ENCODE measurements around the gene LRRC10B.

Gene LRRC10B

DNA sequence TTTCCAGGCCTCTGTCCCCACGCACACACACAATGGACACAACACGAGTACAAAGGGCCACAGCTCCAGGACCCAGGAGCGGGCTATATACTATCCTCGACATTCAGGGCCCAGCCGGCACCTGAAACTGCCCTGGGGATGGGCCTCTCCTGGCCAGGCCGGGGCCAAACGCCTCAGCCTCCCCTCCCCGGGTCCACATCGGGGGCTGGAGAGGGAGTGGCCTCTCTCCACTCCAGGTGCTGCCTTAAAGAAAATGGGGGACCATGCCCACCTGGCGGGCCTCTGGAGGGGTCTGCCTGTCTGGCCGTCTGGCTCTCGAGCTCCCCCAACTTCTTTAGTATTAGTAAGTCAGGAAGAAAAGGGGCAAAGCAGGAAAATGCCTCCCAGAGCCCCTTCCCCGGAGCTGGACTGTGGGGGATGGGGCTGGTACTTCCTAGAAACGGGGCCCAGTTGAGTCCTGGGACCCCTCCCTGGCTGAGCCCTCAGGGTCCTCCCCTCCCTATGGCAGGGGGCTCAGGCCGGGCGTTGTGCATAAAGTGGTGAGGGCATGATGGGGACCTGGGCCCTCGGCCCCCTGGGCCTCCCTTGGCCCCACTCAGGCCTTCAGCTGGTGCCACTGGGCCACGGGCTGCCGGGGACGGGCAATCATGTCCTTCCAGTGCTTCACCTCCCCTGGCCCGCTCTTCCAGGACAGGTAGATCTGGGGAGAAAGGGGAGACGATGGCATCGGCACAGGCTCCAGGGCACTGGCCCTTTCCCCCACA lies 9.7 kb downstream of the LRRC10B start:
- H3K27me3 ChIP-seq (ENCODE audit: low read depth): peaks cover 60% of the 10 kb centered on the region
- DNase-seq (ENCODE audit: low spot score in 2 of 2): no peak
- in situ Hi-C loops (cut with MboI; ENCODE audit: low sequenced_read_pairs): no loop called here

GRCh38 chr11:61522881-61523280 lies 14.3 kb downstream of the LRRC10B start:
- in situ Hi-C loops (cut with MboI; ENCODE audit: low sequenced_read_pairs): loop anchor here (5.0 kb wide), 1 partner anchor 46 kb away; no protein-coding TSS in a partner anchor
- Histone ChIP-seq H3K36me3 (replicated peaks) (no peaks in the 10 kb centered on the region), H3K9me3 (no peaks in the 10 kb centered on the region), H3K4me3 (no peak overlapping the region), H3K27me3 (ENCODE audit: low read depth) (peaks cover 83% of the 10 kb centered on the region), H3K4me1 (no peaks in the 10 kb centered on the region)
- no peak for DNase-seq (ENCODE audit: low spot score in 2 of 2)

More for the DNA sequence above, 9.7 kb downstream of the LRRC10B start:
- no peaks in the 10 kb centered on the region for H3K36me3 ChIP-seq (replicated peaks)
- no peak overlapping the region for H3K4me3 ChIP-seq
- H3K4me1 ChIP-seq: no peaks in the 10 kb centered on the region
- no peaks in the 10 kb centered on the region for H3K9me3 ChIP-seq

DNA sequence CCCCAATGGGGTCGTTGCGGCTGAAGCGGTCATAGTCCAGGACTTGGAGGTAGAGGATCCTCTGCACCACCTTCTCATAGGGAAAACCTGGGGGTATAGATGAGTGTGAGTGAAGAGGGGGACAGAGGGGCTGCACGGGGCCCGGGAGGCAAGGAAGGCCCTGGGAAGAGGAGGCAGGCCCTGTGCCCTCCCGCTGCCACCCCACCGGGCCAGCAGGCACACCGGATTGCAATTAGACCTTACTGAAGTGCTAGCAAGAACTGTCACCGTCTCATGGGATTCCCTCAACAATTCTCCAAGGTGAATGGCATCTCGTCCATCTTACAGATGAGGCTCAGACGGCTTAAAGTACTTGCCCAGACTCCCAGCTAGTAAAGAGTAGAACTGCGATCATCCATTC lies 15.9 kb downstream of the LRRC10B start:
- H3K27me3 ChIP-seq (ENCODE audit: low read depth): peaks cover 91% of the 10 kb centered on the region
- in situ Hi-C loops (cut with MboI; ENCODE audit: low sequenced_read_pairs): loop anchor here (5.0 kb wide), 1 partner anchor 47 kb away; no protein-coding TSS in a partner anchor
- H3K36me3 ChIP-seq (replicated peaks): no peaks in the 10 kb centered on the region
- H3K4me3 ChIP-seq: no peak overlapping the region
- H3K4me1 ChIP-seq: no peaks in the 10 kb centered on the region
- H3K9me3 ChIP-seq: no peaks in the 10 kb centered on the region
- DNase-seq (ENCODE audit: low spot score in 2 of 2): no peak

DNA sequence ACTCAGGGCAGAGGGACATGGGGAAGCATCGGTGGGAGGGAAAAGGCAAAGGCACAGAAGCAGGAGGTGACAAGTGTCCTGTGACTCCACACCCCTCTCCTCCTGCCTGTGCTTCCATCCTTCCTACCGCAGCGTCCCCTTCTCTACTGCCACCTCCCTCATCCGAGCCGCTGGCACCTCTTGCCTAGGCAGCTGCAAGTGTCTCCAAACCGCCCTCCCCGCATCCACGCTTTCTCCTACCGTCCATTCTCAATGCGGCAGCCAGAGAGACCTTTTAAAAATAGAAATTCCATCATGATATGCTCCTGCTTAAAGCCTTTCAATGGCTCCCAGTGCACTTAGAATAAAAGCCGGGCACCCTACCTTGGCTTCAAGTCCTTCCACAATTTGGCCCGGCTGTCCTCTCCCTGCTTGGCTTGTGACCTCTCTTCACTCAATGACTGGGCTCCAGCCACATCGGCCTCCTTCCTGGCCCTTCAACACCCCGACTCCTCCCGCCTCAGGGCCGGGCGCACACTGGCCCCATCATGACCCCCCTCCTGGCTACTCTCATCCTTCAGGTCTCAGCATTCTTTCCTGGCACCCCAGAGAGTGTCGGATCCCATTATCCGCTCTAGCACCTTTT lies 16.5 kb downstream of the LRRC10B start:
- no peaks in the 10 kb centered on the region for H3K9me3 ChIP-seq
- H3K36me3 ChIP-seq (replicated peaks): no peaks in the 10 kb centered on the region
- H3K27me3 ChIP-seq (ENCODE audit: low read depth): peaks cover 94% of the 10 kb centered on the region
- no peak overlapping the region for H3K4me3 ChIP-seq
- in situ Hi-C loops (cut with MboI; ENCODE audit: low sequenced_read_pairs): loop anchor here (5.0 kb wide), 1 partner anchor 48 kb away; no protein-coding TSS in a partner anchor
- DNase-seq (ENCODE audit: low spot score in 2 of 2): no peak
- no peaks in the 10 kb centered on the region for H3K4me1 ChIP-seq

- no peak for DNase-seq (ENCODE audit: low spot score in 2 of 2)
- H3K4me3 ChIP-seq: no peak overlapping the region
- H3K36me3 ChIP-seq (replicated peaks): no peaks in the 10 kb centered on the region
- peaks cover 91% of the 10 kb centered on the region for H3K27me3 ChIP-seq (ENCODE audit: low read depth)
- in situ Hi-C loops (cut with MboI; ENCODE audit: low sequenced_read_pairs): no loop called here
- H3K9me3 ChIP-seq: no peaks in the 10 kb centered on the region
- H3K4me1 ChIP-seq: no peaks in the 10 kb centered on the region
Measured at GRCh38 chr11:61526229-61526628, 17.7 kb downstream of the LRRC10B start.

DNA sequence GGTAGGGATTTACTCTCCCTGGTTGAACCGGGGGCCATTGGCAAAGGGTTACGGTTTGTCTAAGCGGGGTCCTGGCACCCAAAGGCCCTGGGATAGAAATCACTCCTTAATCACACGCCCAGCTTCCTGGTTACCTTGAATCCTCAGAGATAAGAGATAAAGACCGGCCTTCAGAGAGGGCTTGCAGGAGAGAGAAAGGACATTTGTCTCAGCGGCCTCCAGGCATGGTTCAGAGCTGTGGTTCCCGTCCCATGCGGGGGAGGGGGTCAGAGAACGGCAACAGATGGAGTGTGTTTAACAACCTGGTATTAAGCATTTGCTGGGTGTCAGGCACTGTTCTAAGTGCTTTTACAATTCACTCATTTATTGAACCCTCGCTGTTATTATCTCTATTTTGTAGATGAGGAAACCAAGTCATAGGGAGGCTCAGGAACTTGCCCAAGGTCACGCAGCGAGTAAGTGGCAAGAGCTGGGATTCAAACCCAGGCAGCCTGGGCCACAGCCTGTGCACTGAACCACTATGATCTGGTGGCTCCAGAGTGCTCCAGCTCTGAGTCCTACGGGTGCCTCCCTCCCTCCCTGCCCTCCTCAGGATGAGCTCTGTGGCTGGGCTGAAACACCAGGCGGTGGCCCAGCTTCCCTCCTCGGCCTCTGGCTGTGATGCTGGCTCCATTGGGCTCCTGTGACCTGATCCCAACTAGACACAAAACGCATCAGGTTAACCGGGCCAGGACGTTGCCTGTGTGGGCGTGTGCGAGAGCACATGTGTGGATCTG lies 18.6 kb downstream of the LRRC10B start:
- H3K4me3 ChIP-seq: no peak overlapping the region
- no peaks in the 10 kb centered on the region for H3K9me3 ChIP-seq
- H3K36me3 ChIP-seq (replicated peaks): no peaks in the 10 kb centered on the region
- in situ Hi-C loops (cut with MboI; ENCODE audit: low sequenced_read_pairs): no loop called here
- peaks cover 82% of the 10 kb centered on the region for H3K27me3 ChIP-seq (ENCODE audit: low read depth)
- H3K4me1 ChIP-seq: no peaks in the 10 kb centered on the region
- DNase-seq (ENCODE audit: low spot score in 2 of 2): no peak

GRCh38 chr11:61528114-61528513 lies 19.6 kb downstream of the LRRC10B start:
- no peaks in the 10 kb centered on the region for H3K4me1 ChIP-seq
- H3K27me3 ChIP-seq (ENCODE audit: low read depth): peaks cover 81% of the 10 kb centered on the region
- no peak overlapping the region for H3K4me3 ChIP-seq
- no peak for DNase-seq (ENCODE audit: low spot score in 2 of 2)
- H3K36me3 ChIP-seq (replicated peaks): no peaks in the 10 kb centered on the region
- in situ Hi-C loops (cut with MboI; ENCODE audit: low sequenced_read_pairs): no loop called here
- no peaks in the 10 kb centered on the region for H3K9me3 ChIP-seq

DNA sequence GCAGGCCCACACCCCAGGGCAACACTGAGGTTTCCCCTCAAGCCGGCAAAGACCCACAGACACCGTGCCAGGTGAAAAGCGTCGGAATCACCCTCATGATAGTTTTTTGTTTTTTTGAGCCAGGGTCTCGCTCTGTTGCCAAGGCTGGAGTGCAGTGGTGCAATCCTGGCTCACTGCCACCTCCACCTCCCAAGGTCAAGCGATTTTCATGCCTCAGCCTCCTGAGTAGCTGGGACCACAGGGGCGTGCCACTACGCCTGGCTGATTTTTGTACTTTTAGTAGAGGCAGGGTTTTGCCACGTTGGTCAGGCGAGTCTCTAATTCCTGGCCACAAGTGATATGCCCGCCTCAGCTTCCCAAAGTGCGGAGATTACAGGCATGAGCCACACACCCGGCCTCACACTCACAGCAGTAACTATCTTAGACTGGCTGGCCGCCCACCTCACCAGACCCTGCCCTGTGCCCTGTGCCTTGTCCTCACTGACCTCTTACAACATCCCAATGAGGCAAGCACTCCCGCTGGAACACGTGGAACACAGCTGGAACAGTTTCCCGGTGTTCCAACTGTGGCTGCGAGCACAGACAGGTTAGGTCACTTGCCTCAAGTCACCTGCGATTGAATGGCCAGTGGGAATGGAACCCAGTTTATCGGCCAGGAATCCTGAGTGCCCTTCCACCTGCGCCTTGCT lies 21.1 kb downstream of the LRRC10B start:
- Histone ChIP-seq H3K4me3 (no peak overlapping the region), H3K36me3 (replicated peaks) (no peaks in the 10 kb centered on the region), H3K9me3 (no peaks in the 10 kb centered on the region), H3K27me3 (ENCODE audit: low read depth) (peaks cover 81% of the 10 kb centered on the region), H3K4me1 (no peaks in the 10 kb centered on the region)
- DNase-seq (ENCODE audit: low spot score in 2 of 2): no peak
- in situ Hi-C loops (cut with MboI; ENCODE audit: low sequenced_read_pairs): no loop called here

DNA sequence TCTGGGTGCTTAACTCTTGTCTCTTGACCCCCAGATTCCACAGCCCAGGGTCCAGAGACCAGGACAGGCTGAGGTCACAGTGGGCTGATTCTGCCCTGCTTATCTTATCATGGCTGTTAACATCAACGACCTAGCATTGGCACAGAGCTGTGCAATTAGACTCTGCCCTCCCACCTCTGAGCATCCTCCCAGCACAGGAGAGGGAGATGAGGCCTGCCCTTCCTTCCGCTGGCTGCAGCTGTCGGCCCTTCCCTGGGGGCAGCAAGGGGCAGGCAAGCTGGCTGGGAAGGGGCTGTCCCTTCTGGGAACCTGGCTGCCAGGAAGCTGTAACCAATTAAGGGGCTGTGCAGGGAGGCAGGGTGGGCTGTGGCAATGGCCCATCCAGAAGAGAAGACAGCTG lies 22.5 kb downstream of the LRRC10B start:
- Histone ChIP-seq H3K4me3 (no peak overlapping the region), H3K9me3 (no peaks in the 10 kb centered on the region), H3K4me1 (no peaks in the 10 kb centered on the region), H3K36me3 (replicated peaks) (no peaks in the 10 kb centered on the region), H3K27me3 (ENCODE audit: low read depth) (peaks cover 79% of the 10 kb centered on the region)
- in situ Hi-C loops (cut with MboI; ENCODE audit: low sequenced_read_pairs): no loop called here
- no peak for DNase-seq (ENCODE audit: low spot score in 2 of 2)

- Histone ChIP-seq H3K4me1 (no peaks in the 10 kb centered on the region), H3K4me3 (no peak overlapping the region), H3K36me3 (replicated peaks) (no peaks in the 10 kb centered on the region), H3K9me3 (no peaks in the 10 kb centered on the region), H3K27me3 (ENCODE audit: low read depth) (peaks cover 77% of the 10 kb centered on the region)
- peak; percentile 22 to 74 for DNase-seq (ENCODE audit: low spot score in 2 of 2)
- in situ Hi-C loops (cut with MboI; ENCODE audit: low sequenced_read_pairs): no loop called here
Measured at GRCh38 chr11:61532134-61533038, 23.8 kb downstream of the LRRC10B start.

DNA sequence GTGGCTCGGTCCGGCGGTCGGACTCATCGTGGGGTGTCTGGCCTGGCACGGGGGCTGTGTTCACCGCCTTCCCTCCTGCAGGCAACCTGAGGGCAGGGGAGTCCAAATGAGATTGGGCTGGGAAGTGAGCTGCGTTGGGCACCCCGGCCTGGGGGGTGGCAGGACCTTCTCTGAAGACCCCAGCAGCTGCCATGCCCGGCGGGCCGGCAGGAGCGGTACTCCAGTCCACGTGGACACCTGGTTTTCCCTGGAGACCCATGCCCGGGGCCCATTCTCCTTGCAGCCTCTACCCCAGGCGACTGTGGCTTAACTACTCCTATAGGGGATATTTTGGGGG lies 24.5 kb downstream of the LRRC10B start:
- H3K36me3 ChIP-seq (replicated peaks): no peaks in the 10 kb centered on the region
- in situ Hi-C loops (cut with MboI; ENCODE audit: low sequenced_read_pairs): no loop called here
- no peaks in the 10 kb centered on the region for H3K9me3 ChIP-seq
- no peaks in the 10 kb centered on the region for H3K4me1 ChIP-seq
- DNase-seq (ENCODE audit: low spot score in 2 of 2): no peak
- H3K27me3 ChIP-seq (ENCODE audit: low read depth): peaks cover 74% of the 10 kb centered on the region
- H3K4me3 ChIP-seq: no peak overlapping the region

DNA sequence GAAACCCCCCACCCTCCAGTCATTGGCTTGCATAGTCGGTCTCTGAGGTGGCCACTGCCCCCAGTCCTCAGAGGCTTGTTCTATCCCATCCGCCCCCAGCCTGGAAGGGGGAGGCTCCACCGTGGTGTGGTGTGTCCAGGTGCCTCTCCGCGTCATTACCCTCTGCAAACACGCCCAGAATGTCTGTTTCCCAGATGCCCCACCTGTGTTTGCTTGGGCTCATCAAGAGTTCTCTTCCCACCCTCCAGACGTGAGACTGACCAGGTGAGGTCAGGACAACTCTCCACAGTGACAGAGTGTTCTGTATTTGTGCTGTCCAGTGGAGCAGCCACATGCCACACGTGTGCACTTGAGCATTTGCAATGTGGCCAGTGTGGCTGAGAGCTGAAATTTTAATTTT lies 24.9 kb downstream of the LRRC10B start:
- Histone ChIP-seq H3K36me3 (replicated peaks) (no peaks in the 10 kb centered on the region), H3K4me3 (no peak overlapping the region), H3K9me3 (no peaks in the 10 kb centered on the region), H3K4me1 (no peaks in the 10 kb centered on the region), H3K27me3 (ENCODE audit: low read depth) (peaks cover 73% of the 10 kb centered on the region)
- in situ Hi-C loops (cut with MboI; ENCODE audit: low sequenced_read_pairs): no loop called here
- DNase-seq (ENCODE audit: low spot score in 2 of 2): no peak
